ENCODE results near the gene GID4. TPM values are rescaled to one million over a fixed set of nuclear protein-coding genes. Genes with fewer than 3 reads are reported as not detected.

The GID4 gene
- total RNA-seq, 6 donors from 2014 or later: 6.3 to 17.1 (median 9.8) TPM

- 16 to 18% methylated on average over 8 of the region's 8 CpGs for WGBS, 2 donors
- Histone ChIP-seq H3K9me3 (no peaks in the 10 kb centered on the region), H3K36me3 (peaks cover 0 to 6% (median 4%) of the 10 kb centered on the region in 4 donors), H3K4me1 (no peaks in the 10 kb centered on the region), H3K4me3 (no peak overlapping the region), H3K27me3 (no peaks in the 10 kb centered on the region), H3K27ac (no peak overlapping the region)
- no peak for DNase-seq
- TF ChIP-seq POLR2A (IDR thresholded peaks at IDR 0.05) (no peak), CTCF (IDR thresholded peaks at IDR 0.05) (no peak), EP300 (IDR thresholded peaks at IDR 0.05) (no peak), POLR2AphosphoS5 (IDR thresholded peaks at IDR 0.05) (no peak)
- ATAC-seq (ENCODE audit: low FRiP score in 2 of 2): no peak
These were observed 31.7 kb downstream of the GID4 start for GRCh38 chr17:18070861-18071340.

GRCh38 chr17:18071751-18072150 lies 32.5 kb downstream of the GID4 start:
- Histone ChIP-seq H3K9me3 (no peaks in the 10 kb centered on the region), H3K4me1 (no peaks in the 10 kb centered on the region), H3K27me3 (no peaks in the 10 kb centered on the region), H3K36me3 (no peaks in the 10 kb centered on the region), H3K27ac (no peak overlapping the region), H3K4me3 (no peak overlapping the region)
- no peak for TF ChIP-seq POLR2A (IDR thresholded peaks at IDR 0.05)
- TF ChIP-seq POLR2AphosphoS5 (IDR thresholded peaks at IDR 0.05): no peak
- no peak for TF ChIP-seq EP300 (IDR thresholded peaks at IDR 0.05)
- TF ChIP-seq CTCF (IDR thresholded peaks at IDR 0.05): no peak
- DNase-seq (no peak), ATAC-seq (ENCODE audit: low FRiP score in 2 of 2) (no peak)

- Histone ChIP-seq H3K36me3 (no peaks in the 10 kb centered on the region), H3K27ac (no peak overlapping the region), H3K4me3 (no peak overlapping the region), H3K4me1 (no peaks in the 10 kb centered on the region), H3K9me3 (no peaks in the 10 kb centered on the region), H3K27me3 (no peaks in the 10 kb centered on the region)
- TF ChIP-seq POLR2AphosphoS5 (IDR thresholded peaks at IDR 0.05): no peak
- no peak for TF ChIP-seq EP300 (IDR thresholded peaks at IDR 0.05)
- no peak for TF ChIP-seq CTCF (IDR thresholded peaks at IDR 0.05)
- no peak for TF ChIP-seq POLR2A (IDR thresholded peaks at IDR 0.05)
- no peak for ATAC-seq (ENCODE audit: low FRiP score in 2 of 2)
- WGBS, 2 donors: 78 to 89% methylated on average over 6 of the region's 6 CpGs
- no peak for DNase-seq
These were observed 35.5 kb downstream of the GID4 start for GRCh38 chr17:18074566-18075272.

GRCh38 chr17:18076936-18077335 lies 37.7 kb downstream of the GID4 start:
- Histone ChIP-seq H3K4me3 (no peak overlapping the region), H3K27me3 (no peaks in the 10 kb centered on the region), H3K4me1 (no peaks in the 10 kb centered on the region), H3K27ac (no peak overlapping the region), H3K9me3 (no peaks in the 10 kb centered on the region), H3K36me3 (no peaks in the 10 kb centered on the region)
- TF ChIP-seq CTCF (IDR thresholded peaks at IDR 0.05): no peak
- no peak for TF ChIP-seq EP300 (IDR thresholded peaks at IDR 0.05)
- TF ChIP-seq POLR2AphosphoS5 (IDR thresholded peaks at IDR 0.05): no peak
- no peak for TF ChIP-seq POLR2A (IDR thresholded peaks at IDR 0.05)
- no peak for ATAC-seq (ENCODE audit: low FRiP score in 2 of 2)
- DNase-seq: no peak
- WGBS, 2 donors: 75 to 79% methylated on average over 7 of the region's 7 CpGs

- Histone ChIP-seq H3K27me3 (no peaks in the 10 kb centered on the region), H3K36me3 (no peaks in the 10 kb centered on the region), H3K27ac (no peak overlapping the region), H3K4me3 (no peak overlapping the region), H3K4me1 (no peaks in the 10 kb centered on the region), H3K9me3 (no peaks in the 10 kb centered on the region)
- no peak for ATAC-seq (ENCODE audit: low FRiP score in 2 of 2)
- DNase-seq: no peak
- WGBS, 2 donors: 62 to 69% methylated on average over 4 of the region's 4 CpGs
- no peak for TF ChIP-seq POLR2AphosphoS5 (IDR thresholded peaks at IDR 0.05)
- TF ChIP-seq EP300 (IDR thresholded peaks at IDR 0.05): no peak
- no peak for TF ChIP-seq POLR2A (IDR thresholded peaks at IDR 0.05)
- no peak for TF ChIP-seq CTCF (IDR thresholded peaks at IDR 0.05)
These were observed 40.3 kb downstream of the GID4 start for GRCh38 chr17:18079543-18079942.
